K562 (cell line): ENCODE measurements around the gene CR2. TPM values are rescaled to one million over a fixed set of nuclear protein-coding genes. Genes with fewer than 3 reads are reported as not detected.

Source experiments
- ATAC-seq: fragments of 200-7000 bp; cut with Tn5 transposase; 3 replicates; pipeline ENCODE4 v1.9.1; 2020; ENCODE audit warnings: moderate library complexity
- BruUV-seq: library from RNA; stranded (reverse); fragments of 400-500 nt; replicated peaks from 2 replicates; lab custom pipeline; 2021; lab: Mats Ljungman, UMichigan
- CTCF ChIA-PET: fragments of 300-600 bp; formaldehyde crosslinking; extraction: SDS; loops from one replicate; lab custom pipeline; 2021; ENCODE audit warnings: low intra/inter-chr PET ratio; lab: Yijun Ruan, JAX
- POLR2A ChIA-PET: fragments of 300-600, 350-650 bp; sonication (Branson Sonifier 250); formaldehyde crosslinking; extraction: SDS; loops from one replicate; lab custom pipeline; 2021; ENCODE audit warnings: antibody characterized with exemption, inconsistent platforms; lab: Yijun Ruan, JAX
- DNase-seq, 4 experiments: peaks; one replicate each; pipeline versions ENCODE4 v3.0.0 to v3.0.0-alpha.2; 2011 to 2018; ENCODE audit warnings: low spot score in 3 of 4, mixed read lengths in 3 of 4; ENCODE audit errors: extremely low read depth in 1 of 4
- FAIRE-seq: peaks from 2 replicates; lab custom pipeline; 2011; peaks lifted over from hg19 to GRCh38; lab: Jason Lieb, UNC
- H2AFZ ChIP-seq: 2 replicates; pipeline ENCODE4 v1.6.0; 2011; ENCODE audit warnings: low read depth, low read length, control low read depth, inconsistent platforms
- H3K27ac ChIP-seq: fragments of 200-600 bp; 3 replicates; pipeline ENCODE4 v1.8.0; 2011; ENCODE audit warnings: low read depth, mild to moderate bottlenecking, control low read depth, inconsistent platforms, low read length, moderate library complexity, mixed read lengths; ENCODE audit errors: extremely low read depth
- H3K27me3 ChIP-seq, 2 experiments: fragments of 300-600 bp in 1 of 2; 2 replicates in 1 of 2; 3 replicates in 1 of 2; pipeline versions ENCODE4 v1.6.0 to v1.8.0; 2011; ENCODE audit warnings: inconsistent platforms in 2 of 2, low read length in 2 of 2, mild to moderate bottlenecking in 1 of 2, mixed read lengths in 1 of 2, moderate library complexity in 1 of 2; ENCODE audit not compliant: control insufficient read depth in 2 of 2, insufficient read depth in 2 of 2
- H3K36me3 ChIP-seq: fragments of 300-600 bp; 3 replicates; pipeline ENCODE4 v1.8.0; 2011; ENCODE audit warnings: mild to moderate bottlenecking, low read length, inconsistent platforms; ENCODE audit not compliant: control insufficient read depth, insufficient read depth
- H3K4me1 ChIP-seq, 2 experiments: fragments of 200-600 bp in 1 of 2; replicated peaks in 1 of 2; 2 replicates in 1 of 2; 3 replicates in 1 of 2; pipeline versions ENCODE4 v1.5.1 to v1.8.0; 2011; ENCODE audit warnings: inconsistent platforms in 2 of 2, low read length in 2 of 2, mild to moderate bottlenecking in 1 of 2, mixed read lengths in 1 of 2, moderate library complexity in 1 of 2; ENCODE audit not compliant: control insufficient read depth in 2 of 2, insufficient read depth in 2 of 2
- H3K4me2 ChIP-seq: 2 replicates; pipeline ENCODE4 v1.6.1; 2011; ENCODE audit warnings: low read length, control low read depth, inconsistent platforms, mixed read lengths; ENCODE audit not compliant: insufficient read depth
- H3K4me3 ChIP-seq: fragments of 200-600 bp; sonication (generic), shearing (Covaris generic); 2 replicates; pipeline ENCODE4 v1.5.1; 2016; ENCODE audit warnings: control low read depth, inconsistent platforms
- H3K79me2 ChIP-seq: fragments of 200-600 bp; 3 replicates; pipeline ENCODE4 v1.8.0; 2011; ENCODE audit warnings: low read length, inconsistent platforms; ENCODE audit not compliant: control insufficient read depth, insufficient read depth
- H3K9ac ChIP-seq, 2 experiments: 2 replicates each; pipeline versions ENCODE4 v1.6.0 to v1.6.1; 2011; ENCODE audit warnings: low read depth in 2 of 2, low read length in 2 of 2, control low read depth in 1 of 2, inconsistent platforms in 1 of 2, mild to moderate bottlenecking in 1 of 2, mixed read lengths in 1 of 2; ENCODE audit not compliant: insufficient read depth in 1 of 2
- H3K9me1 ChIP-seq: one replicate; pipeline ENCODE4 v1.6.0; 2011; ENCODE audit warnings: inconsistent platforms, mild to moderate bottlenecking, low read length, moderate library complexity; ENCODE audit not compliant: control insufficient read depth, insufficient read depth
- H3K9me3 ChIP-seq: replicated peaks from 2 replicates; pipeline ENCODE4 v1.5.1; 2011; ENCODE audit warnings: low read depth, low read length, inconsistent platforms; ENCODE audit not compliant: control insufficient read depth, insufficient read depth
- H4K20me1 ChIP-seq: replicated peaks from 2 replicates; pipeline ENCODE4 v1.6.1; 2011; ENCODE audit warnings: low read length, inconsistent platforms, mixed read lengths; ENCODE audit not compliant: control insufficient read depth, insufficient read depth
- ARID1B ChIP-seq: fragments of 450-650 bp; IDR thresholded peaks from 2 replicates; pipeline ENCODE4 v1.6.1; 2016; ENCODE audit warnings: antibody characterized with exemption, mild to moderate bottlenecking, inconsistent platforms
- C11orf30 ChIP-seq: fragments of 450-650 bp; IDR thresholded peaks from 2 replicates; pipeline ENCODE4 v1.6.1; 2016; ENCODE audit warnings: low read depth, mild to moderate bottlenecking
- CBFA2T3 ChIP-seq: fragments of 450-650 bp; IDR thresholded peaks from 2 replicates; pipeline ENCODE4 v1.6.1; 2017
- CEBPG ChIP-seq, 3 experiments: fragments of 200-800 bp in 1 of 3; sonication (Bioruptor generic) in 1 of 3; sonication (generic) in 1 of 3; formaldehyde crosslinking in 1 of 3; IDR thresholded peaks in 2 of 3; conservative IDR thresholded peaks in 1 of 3; 2 replicates each; pipeline versions ENCODE4 v1.6.1 to v1.8.0; 2016 to 2022; ENCODE audit warnings: missing compliant biosample characterization in 2 of 3, missing genetic modification characterization in 2 of 3, mild to moderate bottlenecking in 1 of 3, missing genetic modification reagents in 1 of 3
- CREB1 ChIP-seq, 2 experiments: sonication (generic) in 1 of 2; formaldehyde crosslinking in 1 of 2; IDR thresholded peaks; 2 replicates each; pipeline versions ENCODE4 v1.6.1 to v1.8.0; 2012 to 2022; ENCODE audit warnings: inconsistent platforms in 1 of 2, mild to moderate bottlenecking in 1 of 2, missing genetic modification reagents in 1 of 2, moderate library complexity in 1 of 2
- NFE2 ChIP-seq: IDR thresholded peaks from 2 replicates; pipeline ENCODE4 v1.6.1; 2014; ENCODE audit warnings: antibody characterized with exemption, low read depth
- ZNF316 ChIP-seq: fragments of 450-650 bp; IDR thresholded peaks from 2 replicates; pipeline ENCODE4 v1.6.1; 2016
- ZNF830 ChIP-seq: fragments of 250-450 bp; sonication (Bioruptor Pico); IDR thresholded peaks from 2 replicates; pipeline ENCODE4 v1.5.0; 2021; ENCODE audit warnings: mild to moderate bottlenecking
- WGBS: fragments of 100-300 bp; shearing (Covaris generic); methylation state at CpG from one replicate; pipeline ENCODE4 v1.1.6; 2016; ENCODE audit warnings: low coverage, mixed read lengths; ENCODE audit not compliant: insufficient coverage; ENCODE audit errors: missing lambda C conversion rate; 5-methylcytosine and 5-hydroxymethylcytosine counted together
- in situ Hi-C: fragments of 300-500 bp; cut with MboI; formaldehyde crosslinking; loops from 4 replicates; pipeline ENCODE4 v1.15.0; 2018; ENCODE audit warnings: inconsistent platforms, mixed read lengths
- intact Hi-C: fragments of 100-400 bp; cut with micrococcal nuclease; formaldehyde crosslinking; loops from 2 replicates; pipeline ENCODE4 v1.14.2; 2022
- polyA plus RNA-seq, 8 experiments: library from polyadenylated mRNA; depleted of rRNA in 4 of 8; stranded (reverse) in 5 of 8; unstranded in 3 of 8; fragments of >200 nt; fragmentation: Nextera tagmentation in 2 of 8; fragmentation: Illumina TruSeq in 1 of 8; extraction: Ambion mirVana in 2 of 8; extraction: Trizol in 1 of 8; gene quantifications; 2 replicates each; pipeline versions ENCODE4 v1.2.1 to v1.2.3, GENCODE V29; 2011 to 2014; ENCODE audit warnings: inconsistent platforms in 1 of 8, missing spikeins in 1 of 8
- total RNA-seq, 7 experiments: library from RNA; depleted of rRNA in 6 of 7; stranded (reverse); fragments of >200 nt in 6 of 7; fragmentation: Illumina TruSeq in 2 of 7; extraction: Trizol in 2 of 7; gene quantifications; 2 replicates each; pipeline versions ENCODE4 v1.2.1 to v1.2.3, GENCODE V29; 2011 to 2021; ENCODE audit warnings: low replicate concordance in 1 of 7
- TF ChIP-seq, protein P1 (sequence below): fragments of 450-650 bp; IDR thresholded peaks from 2 replicates; pipeline ENCODE4 v1.6.1; 2018; ENCODE audit warnings: mild to moderate bottlenecking, low read depth; ENCODE audit not compliant: partially characterized antibody

CR2 gene
- total and polyA plus RNA-seq, 9 of the 15 experiments (the other 6 are each of a cell fraction or from before 2014, with no cell fraction given) = 0.07 to 0.67 (median 0.37) TPM

GRCh38 chr1:207474210-207474609 is 20.1 kb downstream of the CR2 start:
- Histone ChIP-seq H3K27me3 (no peaks in the 10 kb centered on the region), H2AFZ (no peak overlapping the region), H3K9me1 (no peaks in the 10 kb centered on the region), H3K9me3 (no peaks in the 10 kb centered on the region), H3K4me3 (no peak overlapping the region), H4K20me1 (no peaks in the 10 kb centered on the region), H3K9ac (no peak overlapping the region), H3K36me3 (no peaks in the 10 kb centered on the region), H3K4me1 (peaks cover 0 to 6% of the 10 kb centered on the region in 2 experiments; a peak in 2 of 5 replicates), H3K4me2 (no peak overlapping the region), H3K79me2 (no peaks in the 10 kb centered on the region), H3K27ac (no peak overlapping the region)
- BruUV-seq = no TSS peak
- in situ Hi-C loops = no loop called here
- TF ChIP-seq CBFA2T3 (peak; percentile 55), CREB1 (IDR thresholded peaks at IDR 0.05) (no peak), CREB1 (CRISPR knock-in tag; IDR thresholded peaks at IDR 0.05) (no peak), ZNF830 (CRISPR knock-in tag) (no peak), NFE2 (no peak), ZNF316 (peak; percentile 41), C11orf30 (peak; percentile 8; the same call in 1 of the 2 replicates), ARID1B (0 out of 2 replicates have a peak, but pooled peaks have one; percentile 23), CEBPG (CRISPR knock-in tag; IDR thresholded peaks at IDR 0.05) (no peak), CEBPG (tag; conservative IDR thresholded peaks at IDR 0.05 in 1 of 2, IDR thresholded peaks at IDR 0.05 in 1 of 2) (no peak)
- TF ChIP-seq, protein P1, sequence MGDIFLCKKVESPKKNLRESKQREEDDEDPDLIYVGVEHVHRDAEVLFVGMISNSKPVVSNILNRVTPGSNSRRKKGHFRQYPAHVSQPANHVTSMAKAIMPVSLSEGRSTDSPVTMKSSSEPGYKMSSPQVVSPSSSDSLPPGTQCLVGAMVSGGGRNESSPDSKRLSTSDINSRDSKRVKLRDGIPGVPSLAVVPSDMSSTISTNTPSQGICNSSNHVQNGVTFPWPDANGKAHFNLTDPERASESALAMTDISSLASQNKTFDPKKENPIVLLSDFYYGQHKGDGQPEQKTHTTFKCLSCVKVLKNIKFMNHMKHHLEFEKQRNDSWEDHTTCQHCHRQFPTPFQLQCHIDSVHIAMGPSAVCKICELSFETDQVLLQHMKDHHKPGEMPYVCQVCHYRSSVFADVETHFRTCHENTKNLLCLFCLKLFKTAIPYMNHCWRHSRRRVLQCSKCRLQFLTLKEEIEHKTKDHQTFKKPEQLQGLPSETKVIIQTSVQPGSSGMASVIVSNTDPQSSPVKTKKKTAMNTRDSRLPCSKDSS = no peak
- ChIA-PET POLR2A (interaction anchor here (1.2 kb wide), 1 partner anchor 10 kb away, joined by 4 read pairs; no protein-coding TSS in a partner anchor), CTCF (no interaction called here)
- intact Hi-C loops = no loop called here
- peak; percentile 58 for ATAC-seq
- 15% methylated on average over 1 of the region's 1 CpG for WGBS
- DNase-seq = no peak
- no peak for FAIRE-seq
